ENCODE measurements around the gene ADAMTS2. TPM values are rescaled to one million over a fixed set of nuclear protein-coding genes. Genes with fewer than 3 reads are reported as not detected.

Gene ADAMTS2
- total RNA-seq, 1 donor from 2014 or later: 25.5 TPM

GRCh38 chr5:179268966-179269693, 76.1 kb downstream of the ADAMTS2 start:
- DNase-seq (ENCODE audit: low read depth): no peak

- no peak for DNase-seq (ENCODE audit: low read depth)
These were observed 76.8 kb downstream of the ADAMTS2 start for GRCh38 chr5:179268399-179268952.

DNA sequence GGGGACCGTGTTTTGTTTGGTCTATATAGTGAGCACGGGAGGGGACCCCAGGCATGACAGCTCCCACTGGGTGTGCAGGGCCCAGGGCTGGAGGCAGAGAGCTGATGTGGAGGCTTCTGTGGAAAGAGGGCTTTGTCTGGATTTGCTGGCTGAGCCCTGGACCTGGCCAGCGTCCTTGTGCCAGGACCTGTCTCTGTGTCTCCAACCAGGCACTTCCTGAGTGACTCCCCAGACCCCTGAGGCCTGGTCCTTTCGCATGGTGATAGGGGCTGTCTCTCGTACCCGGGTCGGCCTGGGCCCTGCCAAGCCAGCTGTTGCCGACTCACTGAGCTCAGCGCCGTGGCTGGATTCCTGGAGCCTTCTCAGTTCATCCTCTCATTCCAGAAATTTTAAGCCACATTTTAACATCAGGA, 77.6 kb downstream of the ADAMTS2 start:
- no peak for DNase-seq (ENCODE audit: low read depth)

- no peak for DNase-seq (ENCODE audit: low read depth)
These were observed 78.1 kb downstream of the ADAMTS2 start for GRCh38 chr5:179267071-179267670.

- no peak for DNase-seq (ENCODE audit: low read depth)
These were observed 78.8 kb downstream of the ADAMTS2 start for GRCh38 chr5:179266291-179267070.

DNA sequence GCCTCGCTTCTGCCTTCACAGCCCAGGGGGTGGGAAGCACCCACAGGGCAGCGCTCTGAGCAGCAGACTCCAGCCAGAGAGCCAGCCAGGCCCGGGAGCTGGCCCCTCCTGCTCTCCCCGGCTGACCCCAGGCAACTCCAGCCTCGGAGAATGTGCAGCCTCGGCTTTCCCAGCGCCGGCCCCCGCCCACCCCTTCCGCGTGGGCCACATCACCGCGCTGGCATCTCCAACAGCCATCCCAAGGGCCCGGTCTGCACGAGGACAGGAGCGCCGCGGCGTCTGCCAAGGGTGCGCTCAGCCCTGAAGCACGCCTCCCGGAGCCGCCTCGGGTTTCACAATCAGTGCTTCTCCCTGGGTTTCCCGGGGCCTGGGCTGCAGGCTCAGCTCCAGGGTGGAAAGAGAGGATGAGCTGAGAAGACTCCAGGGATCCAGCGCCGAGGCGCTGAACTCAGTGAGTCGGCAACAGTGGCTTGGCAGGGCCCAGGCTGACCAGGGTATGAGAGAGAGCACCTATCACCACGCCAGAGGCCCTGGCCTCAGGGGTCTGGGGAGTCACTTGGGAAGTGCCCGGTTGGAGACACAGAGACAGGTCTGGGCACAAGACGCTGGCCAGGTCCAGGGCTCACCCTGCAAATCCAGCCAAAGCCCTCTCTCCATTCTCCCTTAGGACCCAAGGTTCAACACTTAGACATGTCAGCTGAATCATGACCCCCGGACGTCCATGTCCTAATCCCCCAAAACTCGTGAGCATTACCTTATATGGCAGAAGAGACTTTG, 79.6 kb downstream of the ADAMTS2 start:
- DNase-seq (ENCODE audit: low read depth): peak; percentile 98

DNA sequence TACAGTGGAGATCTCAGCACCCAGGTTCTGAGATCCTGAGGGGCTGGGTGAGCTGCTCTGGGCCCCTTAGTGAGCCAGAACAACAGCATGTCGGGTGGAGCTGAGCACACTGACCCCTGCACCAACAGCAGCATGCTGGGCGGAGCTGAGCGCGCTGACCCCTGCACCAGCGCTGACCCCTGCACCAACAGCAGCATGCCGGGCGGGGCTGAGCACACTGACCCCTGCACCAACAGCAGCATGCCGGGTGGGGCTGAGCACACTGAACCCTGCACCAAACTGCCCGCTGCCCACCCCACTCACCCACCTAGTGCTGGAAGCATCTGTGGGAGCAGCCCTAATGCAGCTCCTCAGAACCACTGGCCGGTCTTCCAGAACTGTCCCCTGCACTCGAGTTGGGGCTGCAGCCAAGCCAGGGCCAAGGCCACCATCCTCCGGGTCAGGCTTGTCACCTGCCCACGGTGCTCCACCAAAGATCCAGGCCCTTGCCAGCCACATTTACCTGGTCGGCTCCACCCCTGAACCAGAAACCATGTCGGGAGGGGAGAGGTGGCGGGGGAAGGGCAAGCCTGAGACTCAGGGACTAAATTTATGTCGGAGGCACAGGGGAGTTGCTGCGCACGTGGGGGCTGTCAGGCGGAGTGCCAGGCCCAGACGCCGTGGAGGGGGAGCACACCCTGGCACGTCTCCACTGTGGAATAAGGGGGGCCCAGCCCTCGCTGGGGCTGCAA, 80.3 kb downstream of the ADAMTS2 start:
- no peak for DNase-seq (ENCODE audit: low read depth)

DNA sequence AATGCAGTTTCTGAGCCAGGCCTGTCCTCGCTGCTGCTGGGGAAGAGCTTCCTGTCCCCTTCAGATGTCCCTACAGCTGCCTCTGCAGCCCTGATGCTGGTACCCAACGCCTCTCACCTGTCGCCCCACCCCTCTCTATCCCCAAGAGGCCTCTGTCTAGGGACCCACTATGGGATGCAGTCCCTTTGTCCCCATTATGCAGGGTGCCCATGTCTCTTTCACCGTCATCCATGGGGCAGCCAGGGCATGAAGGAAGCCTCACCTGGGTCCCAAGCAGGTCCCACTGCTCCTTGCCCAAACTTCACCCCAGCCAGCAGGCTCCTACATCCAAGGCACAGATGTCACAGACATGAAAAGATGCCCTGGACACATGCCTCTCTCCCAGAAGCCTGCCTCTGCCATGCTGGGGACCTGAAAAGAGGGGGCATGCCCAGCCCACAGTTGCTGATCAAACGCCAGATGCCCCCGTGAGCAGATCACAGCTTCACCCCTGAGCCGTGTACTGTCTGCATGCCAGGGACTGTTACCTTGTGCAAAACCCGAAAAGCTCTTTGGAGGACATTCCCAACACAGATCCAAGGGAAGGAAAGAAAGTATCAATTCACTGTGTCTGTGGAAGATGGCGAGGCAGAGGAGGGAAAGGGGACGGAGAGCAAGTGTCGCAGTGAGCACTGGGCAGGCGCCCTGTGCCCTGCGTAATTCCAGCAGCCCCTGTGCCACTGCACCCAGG, 81.0 kb downstream of the ADAMTS2 start:
- no peak for DNase-seq (ENCODE audit: low read depth)

DNA sequence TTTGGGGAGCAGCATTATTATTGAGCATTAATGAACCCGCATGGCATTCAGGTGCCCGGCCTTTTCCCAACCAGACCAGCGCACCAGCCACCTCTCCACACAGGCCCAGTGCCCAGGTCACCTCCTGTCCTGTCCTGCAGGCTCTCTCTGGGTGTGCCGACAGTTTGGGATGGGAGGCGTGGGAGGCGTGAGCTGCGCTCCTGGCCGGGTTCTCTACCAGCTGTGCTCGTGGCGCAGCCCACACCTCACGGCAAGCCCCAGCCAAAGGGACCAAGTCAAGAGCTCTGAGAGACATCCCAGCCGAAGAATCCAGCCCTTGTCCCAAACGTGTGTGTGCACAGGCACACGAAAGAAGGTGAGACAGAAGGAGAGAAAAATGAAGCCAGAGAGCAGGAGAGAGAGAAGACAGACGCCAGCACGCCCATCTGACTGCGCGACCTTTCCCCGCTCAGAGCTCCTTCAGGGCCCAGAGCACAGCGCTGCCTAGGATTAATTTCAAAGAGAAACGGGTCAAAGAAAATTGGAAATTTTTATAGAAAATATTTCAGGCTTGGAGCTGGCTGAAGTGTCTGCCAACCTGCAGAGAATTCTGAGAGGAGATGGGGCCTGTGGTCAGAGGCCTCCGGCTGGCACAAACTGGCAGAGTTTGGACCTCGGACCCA, 81.7 kb downstream of the ADAMTS2 start:
- DNase-seq (ENCODE audit: low read depth): no peak

- DNase-seq (ENCODE audit: low read depth): no peak
These were observed 82.9 kb downstream of the ADAMTS2 start for GRCh38 chr5:179262126-179262920.

GRCh38 chr5:179261301-179262125, 83.7 kb downstream of the ADAMTS2 start:
- no peak for DNase-seq (ENCODE audit: low read depth)

GRCh38 chr5:179260324-179261070, 84.8 kb downstream of the ADAMTS2 start:
- no peak for DNase-seq (ENCODE audit: low read depth)

- DNase-seq (ENCODE audit: low read depth): no peak
These were observed 85.4 kb downstream of the ADAMTS2 start for GRCh38 chr5:179259731-179260323.

GRCh38 chr5:179258922-179259730, 86.1 kb downstream of the ADAMTS2 start:
- peak; percentile 82 for DNase-seq (ENCODE audit: low read depth)
